ENCODE measurements around the gene ADAM33.

DNA sequence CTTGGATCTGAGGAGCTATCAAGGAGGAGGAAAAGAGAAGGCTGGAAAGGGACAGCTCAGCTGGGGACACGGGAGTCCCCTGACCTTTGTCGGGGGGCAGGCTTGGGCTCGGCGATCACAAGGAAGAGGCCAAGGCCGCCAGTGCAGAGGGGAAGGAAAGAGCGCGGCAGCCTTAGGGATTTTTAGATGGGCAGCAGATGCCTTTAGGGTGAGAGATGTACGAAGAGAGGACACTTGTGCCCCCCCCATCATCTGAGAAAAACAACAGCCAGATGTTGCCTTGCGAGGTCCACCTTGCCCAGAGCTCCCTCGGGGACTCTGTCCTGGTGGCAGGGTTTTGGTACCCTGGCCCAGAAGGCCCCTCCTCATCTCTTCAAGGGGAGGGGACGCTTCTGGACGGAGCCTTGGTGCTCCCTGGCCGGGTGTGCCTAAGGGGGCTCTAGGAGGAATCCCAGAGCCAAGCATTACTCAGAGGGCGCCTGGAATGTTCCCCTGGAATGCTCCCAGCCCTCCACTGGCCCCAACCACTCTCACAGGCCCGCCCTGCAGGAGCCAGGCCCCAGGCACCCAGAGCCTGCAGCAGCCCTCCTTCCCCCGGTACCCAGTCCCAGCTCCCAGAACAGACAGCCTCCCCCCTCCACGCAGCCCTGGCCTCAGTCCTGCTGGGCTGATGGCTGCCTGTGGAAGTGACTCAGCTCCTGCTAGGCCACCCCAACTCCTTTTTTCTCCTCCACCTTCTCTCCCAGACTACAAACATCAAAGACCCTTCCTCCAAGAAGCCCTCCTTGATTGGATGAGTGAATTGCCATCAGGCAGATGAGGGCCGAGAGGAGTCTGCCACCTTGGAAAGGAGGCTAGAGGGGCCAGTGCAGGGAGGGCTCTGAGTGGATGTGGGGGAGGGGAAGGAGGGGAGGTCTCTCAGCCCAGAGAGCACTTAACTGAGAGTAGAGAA, 1.8 kb downstream of the ADAM33 start:
- TF ChIP-seq, protein P1, sequence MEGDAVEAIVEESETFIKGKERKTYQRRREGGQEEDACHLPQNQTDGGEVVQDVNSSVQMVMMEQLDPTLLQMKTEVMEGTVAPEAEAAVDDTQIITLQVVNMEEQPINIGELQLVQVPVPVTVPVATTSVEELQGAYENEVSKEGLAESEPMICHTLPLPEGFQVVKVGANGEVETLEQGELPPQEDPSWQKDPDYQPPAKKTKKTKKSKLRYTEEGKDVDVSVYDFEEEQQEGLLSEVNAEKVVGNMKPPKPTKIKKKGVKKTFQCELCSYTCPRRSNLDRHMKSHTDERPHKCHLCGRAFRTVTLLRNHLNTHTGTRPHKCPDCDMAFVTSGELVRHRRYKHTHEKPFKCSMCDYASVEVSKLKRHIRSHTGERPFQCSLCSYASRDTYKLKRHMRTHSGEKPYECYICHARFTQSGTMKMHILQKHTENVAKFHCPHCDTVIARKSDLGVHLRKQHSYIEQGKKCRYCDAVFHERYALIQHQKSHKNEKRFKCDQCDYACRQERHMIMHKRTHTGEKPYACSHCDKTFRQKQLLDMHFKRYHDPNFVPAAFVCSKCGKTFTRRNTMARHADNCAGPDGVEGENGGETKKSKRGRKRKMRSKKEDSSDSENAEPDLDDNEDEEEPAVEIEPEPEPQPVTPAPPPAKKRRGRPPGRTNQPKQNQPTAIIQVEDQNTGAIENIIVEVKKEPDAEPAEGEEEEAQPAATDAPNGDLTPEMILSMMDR (conservative IDR thresholded peaks at IDR 0.05) = no peak
- no peak for TF ChIP-seq EZH2 (IDR thresholded peaks at IDR 0.05; ENCODE audit: low read depth)
